HG03520 (cell line): ENCODE data around the gene KAZALD1.
A peak's percentile ranks its signal among the peaks of the same experiment; 100 is the strongest.

Source experiments
- ATAC-seq: cut with Tn5 transposase; IDR thresholded peaks from one replicate; pipeline ENCODE4 v1.9.1; 2021; ENCODE audit warnings: mild to moderate bottlenecking, moderate library complexity; ENCODE audit not compliant: unreplicated experiment

The KAZALD1 gene

GRCh38 chr10:101094121-101094879 is 32.5 kb downstream of the KAZALD1 start:
- no peak for ATAC-seq

GRCh38 chr10:101095004-101095403 is 33.2 kb downstream of the KAZALD1 start:
- no peak for ATAC-seq

GRCh38 chr10:101095550-101096213 is 33.9 kb downstream of the KAZALD1 start:
- ATAC-seq, result peak; percentile 67

- ATAC-seq, result no peak
Observed at GRCh38 chr10:101096378-101096777, 34.6 kb downstream of the KAZALD1 start.

- ATAC-seq, result no peak
Observed at GRCh38 chr10:101097881-101098280, 36.1 kb downstream of the KAZALD1 start.

- ATAC-seq, result no peak
Observed at GRCh38 chr10:101099901-101100300, 38.1 kb downstream of the KAZALD1 start.

GRCh38 chr10:101101372-101101881 is 39.6 kb downstream of the KAZALD1 start:
- ATAC-seq, result no peak

- ATAC-seq, result no peak
Observed at GRCh38 chr10:101103430-101103829, 41.6 kb downstream of the KAZALD1 start.

GRCh38 chr10:101106351-101106750 is 44.6 kb downstream of the KAZALD1 start:
- ATAC-seq, result no peak

GRCh38 chr10:101107771-101108170 is 46.0 kb downstream of the KAZALD1 start:
- ATAC-seq, result no peak

- no peak for ATAC-seq
Observed at GRCh38 chr10:101110856-101111523, 49.2 kb downstream of the KAZALD1 start.

- no peak for ATAC-seq
Observed at GRCh38 chr10:101111547-101111946, 49.8 kb downstream of the KAZALD1 start.

- no peak for ATAC-seq
Observed at GRCh38 chr10:101112799-101113594, 51.2 kb downstream of the KAZALD1 start.

GRCh38 chr10:101113890-101114403 is 52.2 kb downstream of the KAZALD1 start:
- ATAC-seq, result no peak

- ATAC-seq, result no peak
Observed at GRCh38 chr10:101114646-101115045, 52.9 kb downstream of the KAZALD1 start.
